Stimulated activated CD8-positive, alpha-beta memory T cell treated with anti-CD3 and anti-CD28 coated beads, Interleukin-7, amount 100 ng/mL, for 48 hours (primary cell): ENCODE measurements around the gene PACSIN2.
"Not testable (repeated sequence)": the region's sequence is repeated elsewhere in the genome, so short reads cannot be mapped to it uniquely, and the experiment has no call there.

Experiments
- DNase-seq, 2 donors: peaks; one replicate each; pipeline ENCODE4 v3.0.0-alpha.2; 2020; ENCODE audit warnings: low read depth in 1 of 2; ENCODE audit errors: extremely low read depth in 1 of 2

PACSIN2 gene, protein sequence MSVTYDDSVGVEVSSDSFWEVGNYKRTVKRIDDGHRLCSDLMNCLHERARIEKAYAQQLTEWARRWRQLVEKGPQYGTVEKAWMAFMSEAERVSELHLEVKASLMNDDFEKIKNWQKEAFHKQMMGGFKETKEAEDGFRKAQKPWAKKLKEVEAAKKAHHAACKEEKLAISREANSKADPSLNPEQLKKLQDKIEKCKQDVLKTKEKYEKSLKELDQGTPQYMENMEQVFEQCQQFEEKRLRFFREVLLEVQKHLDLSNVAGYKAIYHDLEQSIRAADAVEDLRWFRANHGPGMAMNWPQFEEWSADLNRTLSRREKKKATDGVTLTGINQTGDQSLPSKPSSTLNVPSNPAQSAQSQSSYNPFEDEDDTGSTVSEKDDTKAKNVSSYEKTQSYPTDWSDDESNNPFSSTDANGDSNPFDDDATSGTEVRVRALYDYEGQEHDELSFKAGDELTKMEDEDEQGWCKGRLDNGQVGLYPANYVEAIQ

DNA sequence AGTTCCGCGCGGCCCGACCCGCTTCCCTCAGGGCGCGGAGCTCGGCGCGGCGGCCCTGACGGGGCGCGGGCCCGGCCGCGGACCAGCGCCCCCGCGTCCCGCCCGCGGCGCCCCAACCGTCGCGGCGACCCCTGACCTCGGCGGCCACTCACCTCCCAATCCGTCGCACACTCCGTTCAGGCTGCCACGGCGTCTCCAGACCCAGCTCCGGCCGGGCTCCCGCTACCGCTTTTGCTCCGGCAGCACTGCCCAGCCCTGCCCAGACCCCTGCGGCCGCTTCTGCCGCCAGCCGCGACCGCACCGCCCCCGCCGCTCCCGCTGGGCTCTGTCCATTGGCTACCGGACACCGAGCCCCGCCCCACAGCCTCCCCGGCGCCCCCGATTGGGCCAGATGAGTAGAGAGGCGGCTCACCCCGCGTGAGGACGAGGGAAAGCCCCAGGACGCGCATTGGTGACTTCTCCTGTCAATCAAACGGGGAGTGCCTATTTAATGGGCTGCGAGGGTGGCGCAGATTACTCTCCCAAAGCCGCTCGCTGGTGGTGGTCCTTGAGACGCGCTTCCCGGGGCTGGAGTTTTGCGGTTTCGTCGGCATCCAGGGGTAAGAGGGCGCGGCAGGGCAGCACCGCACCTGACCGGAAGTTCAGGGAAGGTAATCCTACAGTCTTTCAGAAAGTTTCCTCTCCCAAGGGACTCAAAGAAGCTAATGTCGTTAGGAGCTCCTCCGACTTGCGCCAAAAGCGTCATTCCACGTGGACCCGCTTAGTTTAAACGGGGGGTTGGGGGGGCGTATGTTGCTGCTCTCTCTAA, at the start of gene PACSIN2:
PACSIN2 (minus strand) TSS at position 281 of the 808 bp plus-strand sequence. CDS start 103,069 bp downstream, outside the sequence.
- peak; percentile 96 to 99 for DNase-seq

DNA sequence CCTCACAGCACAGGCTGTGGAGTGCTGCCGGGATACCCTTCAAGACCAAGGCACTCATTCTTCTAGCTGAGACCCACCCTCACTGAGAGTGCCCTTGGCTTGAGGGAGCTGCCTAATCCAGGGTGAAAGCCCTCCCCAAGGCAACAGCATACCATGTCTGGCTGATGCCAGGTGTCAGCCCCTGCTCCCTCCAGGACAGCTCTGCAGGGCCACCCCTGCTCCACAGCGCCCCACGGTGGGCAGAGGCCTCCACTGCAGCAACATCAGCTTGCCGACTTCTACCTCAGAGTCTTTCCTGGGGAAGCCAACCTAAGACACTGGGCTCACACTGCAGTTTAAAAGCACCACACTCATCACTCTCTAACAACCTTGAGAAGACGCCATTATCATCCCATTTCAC, 45.2 kb upstream of the PACSIN2 start:
- peak; percentile 6 to 23 for DNase-seq

DNA sequence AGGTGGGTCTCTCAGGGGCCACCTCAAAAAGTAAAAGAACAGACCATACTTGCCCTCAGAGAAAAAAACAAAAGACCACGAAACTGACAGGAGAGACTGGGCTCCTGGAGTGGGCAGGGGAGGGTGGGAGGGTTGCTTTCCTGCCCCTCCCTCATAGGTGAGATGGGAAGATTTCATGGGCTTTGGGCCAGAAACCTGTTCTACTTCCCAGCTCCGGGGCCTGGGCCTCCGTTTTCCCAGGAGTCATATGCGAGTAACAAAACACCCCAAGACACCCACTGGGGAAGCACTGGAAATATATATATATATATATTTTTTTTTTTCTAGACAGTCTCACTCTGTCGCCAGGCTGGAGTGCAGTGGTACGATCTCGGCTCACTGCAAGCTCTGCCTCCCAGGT, 42.7 kb upstream of the PACSIN2 start:
- no peak for DNase-seq

DNA sequence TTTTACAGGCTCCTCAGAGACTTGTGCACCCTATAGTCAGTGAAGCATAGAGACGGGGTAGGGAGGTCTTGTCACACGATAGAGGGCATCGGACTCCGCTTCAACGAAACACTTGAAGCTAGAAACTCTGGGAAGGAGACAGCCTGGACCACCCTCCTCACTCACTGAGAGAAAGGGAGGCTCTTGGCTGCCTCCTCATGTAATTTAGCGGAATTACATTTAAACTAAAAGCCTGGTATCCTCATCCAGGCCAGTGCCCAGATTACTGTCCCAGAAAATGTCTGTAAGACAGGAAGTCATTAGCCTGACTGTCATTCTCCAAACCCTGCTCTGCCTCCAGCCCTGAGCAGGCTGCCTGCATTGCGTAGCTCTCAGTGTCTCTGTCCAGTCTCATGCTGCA, 38.2 kb upstream of the PACSIN2 start:
- no peak for DNase-seq

DNA sequence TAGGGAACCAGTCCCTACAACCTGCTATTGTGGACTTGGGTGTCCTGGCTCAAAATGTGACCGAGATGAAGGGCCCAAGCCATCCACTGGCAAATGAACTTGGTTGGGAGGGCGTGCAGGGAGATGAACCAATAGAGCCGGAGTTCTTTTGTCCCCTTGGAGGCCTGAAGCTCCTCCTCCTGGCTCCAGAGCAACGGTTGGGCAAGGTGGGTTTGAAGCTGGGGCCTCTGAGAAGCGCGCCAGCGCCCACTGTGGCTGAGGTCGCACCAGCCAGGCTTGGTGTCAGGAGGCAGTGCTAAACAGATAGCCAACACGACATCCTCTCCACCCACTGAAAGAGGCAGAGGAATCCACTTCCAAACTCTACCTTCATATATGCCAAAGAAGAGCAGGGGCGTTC, 36.0 kb upstream of the PACSIN2 start:
- no peak for DNase-seq

DNA sequence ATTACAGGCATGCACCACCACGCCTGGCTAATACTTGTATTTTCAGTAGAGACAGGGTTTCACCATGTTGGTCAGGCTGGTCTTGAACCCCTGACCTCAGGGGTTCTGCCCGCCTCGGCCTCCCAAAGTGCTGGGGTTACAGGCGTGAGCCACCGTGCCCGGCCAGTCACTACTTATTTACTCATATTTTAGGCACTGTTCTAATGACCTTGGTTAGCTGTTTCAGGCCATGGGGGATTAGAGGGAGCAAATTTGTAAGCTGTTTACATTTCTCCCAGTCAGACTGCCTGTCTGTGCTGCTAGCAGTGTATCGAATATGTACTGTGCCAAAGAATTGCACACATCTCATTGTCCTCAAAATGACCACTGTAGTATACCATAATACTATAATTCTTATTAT, 32.7 kb upstream of the PACSIN2 start:
- DNase-seq, result no peak

DNA sequence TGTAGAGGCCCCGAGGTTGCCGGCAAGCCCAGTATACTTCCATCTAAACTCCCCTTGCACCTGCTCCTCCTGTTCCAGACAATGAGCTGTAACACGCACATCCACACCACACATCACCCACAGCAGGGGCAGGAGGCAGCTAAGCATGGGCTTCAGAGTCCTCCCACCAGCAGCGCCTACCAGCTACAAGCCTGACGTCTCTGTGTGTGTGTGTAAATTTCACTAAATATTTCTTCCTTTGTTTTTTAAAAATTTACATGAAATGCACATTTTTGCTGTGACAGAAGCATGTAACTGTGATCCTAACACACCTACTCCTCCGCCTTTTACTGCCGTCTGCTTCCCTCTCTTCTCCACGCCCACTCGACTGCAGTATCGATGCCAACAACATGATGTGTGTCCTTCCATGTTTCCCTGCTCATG, 29.4 kb upstream of the PACSIN2 start:
- no peak for DNase-seq

DNA sequence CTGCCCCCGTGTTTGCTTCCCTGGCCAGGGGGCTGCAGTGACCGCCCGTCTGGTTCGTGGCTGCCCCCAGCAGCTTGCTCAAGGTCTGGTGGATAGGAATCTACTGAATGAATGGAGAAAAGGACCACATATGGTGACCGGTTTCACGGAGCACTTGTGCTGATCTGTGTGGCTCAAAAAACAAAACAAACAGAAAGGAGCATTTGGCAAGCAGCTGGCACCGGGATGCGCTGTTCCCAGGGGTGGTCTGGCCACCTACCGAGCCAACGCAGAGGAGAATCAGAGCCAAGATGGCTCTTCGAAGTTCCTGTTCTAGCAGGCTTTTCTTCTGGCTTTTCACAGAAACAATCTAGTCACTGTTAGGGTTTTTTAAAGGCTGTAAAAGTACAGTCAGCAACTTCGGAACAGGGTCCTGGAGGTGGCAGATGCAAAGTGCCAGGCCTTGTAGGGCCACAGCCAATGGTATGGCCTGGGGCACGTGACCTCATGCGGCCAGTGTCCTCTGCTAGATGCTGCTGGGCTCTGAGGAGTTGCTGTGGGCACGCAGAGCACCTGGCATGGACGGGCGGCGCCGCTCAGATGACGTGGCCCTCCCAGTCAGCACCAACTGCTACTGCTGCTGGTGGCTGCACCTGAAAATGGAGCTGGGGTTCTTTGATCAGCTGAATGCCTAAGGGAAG, 27.3 kb upstream of the PACSIN2 start:
- DNase-seq, result no peak

DNA sequence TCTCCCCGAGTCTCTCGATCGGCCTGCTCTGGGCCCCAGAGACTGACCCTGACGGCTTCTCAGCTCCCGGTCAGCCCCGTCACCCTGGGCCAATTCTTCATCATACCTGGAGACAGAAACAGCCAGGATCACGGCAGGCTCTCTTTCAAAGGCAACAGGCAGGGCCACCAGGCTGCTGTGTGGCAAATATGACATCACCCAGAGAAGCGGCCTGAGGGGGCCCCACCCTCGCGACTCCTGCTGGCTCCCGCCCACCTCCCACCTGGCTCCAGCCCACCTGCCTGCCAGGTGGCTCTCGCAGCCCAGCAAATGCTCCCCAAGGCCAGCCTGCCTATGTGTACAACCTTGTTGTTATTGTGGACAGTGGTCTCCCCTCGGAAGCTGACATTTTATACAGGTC, 24.9 kb upstream of the PACSIN2 start:
- DNase-seq, result no peak

DNA sequence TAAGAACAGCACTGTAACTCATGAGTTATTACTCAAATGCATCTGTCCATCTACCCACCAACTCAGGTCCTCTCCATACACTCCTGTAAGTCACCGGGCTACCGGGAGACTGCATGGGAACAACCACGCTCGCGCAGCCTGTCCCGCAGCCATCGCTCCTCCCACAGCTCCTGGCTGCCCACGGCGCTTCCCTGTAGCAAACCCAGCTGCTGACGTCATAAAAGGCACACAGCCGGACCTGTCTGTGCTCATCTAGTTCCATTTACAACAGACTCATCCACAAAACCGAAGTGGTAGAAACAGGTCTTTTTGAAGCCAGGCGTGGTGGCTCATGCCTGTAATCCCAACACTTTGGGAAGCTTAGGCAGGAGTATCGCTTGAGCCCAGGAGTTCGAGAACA, 23.4 kb upstream of the PACSIN2 start:
- DNase-seq, result no peak

DNA sequence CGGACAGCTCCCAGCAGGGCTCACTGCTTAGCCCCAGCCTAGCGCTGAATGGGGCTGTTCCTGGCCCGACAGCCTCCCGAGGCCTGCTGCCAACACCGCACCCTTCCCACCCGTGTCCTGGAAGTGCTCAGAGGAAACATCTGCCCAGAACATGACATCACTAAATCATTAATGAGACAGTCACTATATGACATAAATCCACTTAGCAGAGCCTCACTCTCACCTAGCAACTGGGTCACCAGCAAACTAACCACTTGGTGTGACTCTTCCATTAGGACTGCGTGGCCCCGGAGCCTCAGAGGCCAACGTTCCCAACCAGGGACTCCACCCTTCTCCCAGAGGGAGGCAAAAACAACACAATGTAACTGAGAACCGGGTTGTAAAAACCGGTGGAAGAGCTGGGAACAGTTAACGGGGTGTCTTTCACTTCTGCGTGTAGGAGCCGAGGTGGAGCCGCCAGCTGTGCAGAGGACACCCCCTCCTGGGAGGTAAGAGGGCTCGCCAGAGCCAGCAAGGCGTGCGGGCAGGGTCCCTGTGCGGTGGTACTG, 21.4 kb upstream of the PACSIN2 start:
- no peak for DNase-seq

DNA sequence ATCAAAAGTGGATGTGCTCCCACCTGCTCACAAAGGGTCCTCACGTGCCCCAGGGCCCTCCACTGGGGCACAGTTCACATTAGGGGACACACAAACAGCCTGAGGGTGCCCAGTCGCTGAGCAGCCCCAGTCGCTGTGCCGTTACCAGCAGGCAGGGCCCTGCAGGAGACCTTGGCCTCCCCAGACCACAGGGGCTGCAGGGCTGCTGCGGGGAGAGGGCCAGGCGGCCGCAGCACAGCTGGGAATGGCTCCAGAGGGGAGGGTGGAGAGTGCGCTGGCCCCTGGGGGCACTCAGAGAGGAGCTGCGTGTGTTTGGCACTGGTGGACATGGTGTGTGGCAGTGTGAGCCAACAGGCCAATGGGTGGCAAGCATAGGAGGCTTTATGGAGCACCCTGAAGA, 20.3 kb upstream of the PACSIN2 start:
- DNase-seq, result no peak

DNA sequence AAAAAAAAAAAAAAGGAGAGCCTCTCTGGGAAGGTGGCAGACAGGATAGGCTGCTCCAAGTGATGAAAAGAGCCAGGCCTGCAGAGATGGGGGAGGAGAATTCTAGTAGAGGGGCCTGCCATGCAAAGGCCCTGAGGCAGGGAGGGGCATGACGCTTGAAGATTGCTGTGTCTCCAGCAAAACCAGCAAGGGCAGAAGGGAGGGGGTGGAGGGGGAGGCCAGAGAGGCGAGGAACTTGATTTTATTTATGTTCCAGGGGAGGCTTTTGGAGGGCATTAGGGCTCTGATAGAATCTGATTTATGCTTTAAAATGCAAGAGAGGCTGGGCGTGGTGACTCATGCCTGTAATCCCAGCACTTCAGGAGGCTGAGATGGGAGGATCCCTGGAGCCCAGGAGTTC, 16.7 kb upstream of the PACSIN2 start:
- no peak for DNase-seq

DNA sequence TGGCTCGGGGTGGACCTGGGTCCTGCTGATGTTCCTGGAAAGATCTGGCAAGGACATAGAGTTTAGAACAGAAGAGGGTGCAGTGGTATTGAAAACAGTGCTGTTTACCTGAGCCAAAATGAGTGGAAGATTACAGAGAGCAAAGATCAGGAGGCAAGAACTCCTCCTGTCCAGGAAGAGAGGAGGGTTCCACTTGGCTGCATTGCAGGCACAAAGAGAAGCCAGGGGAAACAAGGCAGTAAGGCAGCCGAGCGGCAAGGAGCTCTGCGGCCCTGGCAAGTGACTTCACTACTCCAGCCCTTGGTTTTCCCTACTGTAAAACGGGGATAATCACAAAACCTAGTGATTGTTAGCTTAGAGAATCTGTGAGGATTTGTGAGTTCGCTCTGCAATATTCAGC, 3.7 kb upstream of the PACSIN2 start:
- DNase-seq, result no peak

DNA sequence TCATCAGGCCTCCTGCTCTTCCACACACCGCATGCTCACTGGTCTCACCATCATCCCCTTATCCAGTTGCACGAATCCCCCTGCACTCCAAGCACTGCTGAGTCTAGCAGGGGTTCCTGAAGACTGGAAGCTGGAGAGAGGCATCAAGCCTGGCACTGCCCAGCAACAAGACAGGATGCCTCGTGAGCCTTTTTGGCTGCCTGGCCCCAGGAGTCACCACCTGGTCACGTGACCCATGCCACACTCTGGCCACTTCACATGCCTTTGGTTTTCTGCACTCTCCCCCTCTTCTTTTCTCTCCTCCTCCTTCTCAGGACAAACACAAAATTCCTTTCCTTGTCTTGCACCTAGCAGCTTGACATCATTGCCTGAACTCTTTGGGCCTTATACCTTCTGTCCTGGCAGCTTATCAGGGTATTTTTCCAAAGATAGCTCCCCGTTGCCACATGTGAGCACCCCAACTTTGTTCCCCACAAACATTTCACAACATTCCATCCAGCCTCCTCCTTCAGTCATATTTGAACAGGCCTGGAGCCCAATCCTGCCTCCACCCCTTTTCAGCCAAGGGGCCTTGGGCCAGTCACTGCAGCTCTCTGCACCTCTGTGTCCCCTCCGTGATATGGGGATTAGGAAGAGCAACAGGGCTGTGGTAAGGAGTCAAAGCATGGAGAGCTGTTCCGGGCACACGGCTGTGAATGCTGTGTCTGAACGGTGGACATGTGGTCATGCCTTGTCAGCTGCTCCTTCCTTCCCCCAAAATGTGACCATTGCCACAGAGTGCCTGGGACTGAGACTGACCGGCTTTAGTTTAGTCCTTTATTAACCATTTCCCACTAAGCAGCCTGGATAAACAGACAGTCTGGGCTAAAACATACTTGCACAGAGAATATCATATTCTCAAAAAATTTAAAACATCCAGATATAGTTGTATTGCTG, 2.8 kb upstream of the PACSIN2 start:
- DNase-seq, result no peak

DNA sequence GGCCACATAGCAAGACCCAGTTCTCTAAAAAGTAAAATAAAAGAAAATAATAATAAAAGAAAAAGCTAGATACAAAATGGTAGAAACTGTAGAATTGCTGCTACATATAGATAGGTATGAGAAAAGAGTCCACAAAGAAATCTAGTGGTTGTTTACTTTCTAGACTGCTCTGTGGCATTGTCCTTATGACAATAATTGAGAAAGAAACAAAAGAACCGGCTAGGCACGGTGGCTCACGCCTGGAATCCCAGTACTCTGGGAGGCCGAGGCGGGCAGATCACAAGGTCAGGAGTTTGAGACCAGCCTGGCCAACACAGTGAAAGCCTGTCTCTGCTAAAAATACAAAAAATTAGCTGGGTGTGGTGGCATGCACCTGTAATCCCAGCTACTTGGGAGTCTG, 1.2 kb upstream of the PACSIN2 start:
- DNase-seq, result not testable (repeated sequence)

DNA sequence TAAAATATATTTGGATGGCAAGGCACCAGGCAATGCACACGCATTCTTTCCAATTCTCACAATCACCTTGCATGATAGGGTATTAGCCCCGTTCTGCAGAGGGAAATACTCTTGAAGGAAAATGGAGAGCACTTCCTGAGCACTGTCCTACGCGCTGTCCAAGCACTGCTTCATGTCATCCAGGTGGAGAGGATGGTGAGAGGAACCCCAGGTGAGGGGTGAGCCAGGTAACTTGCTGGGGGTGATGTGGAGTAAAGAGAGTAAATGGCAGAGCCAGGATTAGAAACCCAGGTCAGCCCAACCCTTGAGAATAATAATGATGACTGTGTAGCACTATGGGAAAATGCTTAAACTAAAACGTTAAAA, 711 bp upstream of the PACSIN2 start:
- no peak for DNase-seq

DNA sequence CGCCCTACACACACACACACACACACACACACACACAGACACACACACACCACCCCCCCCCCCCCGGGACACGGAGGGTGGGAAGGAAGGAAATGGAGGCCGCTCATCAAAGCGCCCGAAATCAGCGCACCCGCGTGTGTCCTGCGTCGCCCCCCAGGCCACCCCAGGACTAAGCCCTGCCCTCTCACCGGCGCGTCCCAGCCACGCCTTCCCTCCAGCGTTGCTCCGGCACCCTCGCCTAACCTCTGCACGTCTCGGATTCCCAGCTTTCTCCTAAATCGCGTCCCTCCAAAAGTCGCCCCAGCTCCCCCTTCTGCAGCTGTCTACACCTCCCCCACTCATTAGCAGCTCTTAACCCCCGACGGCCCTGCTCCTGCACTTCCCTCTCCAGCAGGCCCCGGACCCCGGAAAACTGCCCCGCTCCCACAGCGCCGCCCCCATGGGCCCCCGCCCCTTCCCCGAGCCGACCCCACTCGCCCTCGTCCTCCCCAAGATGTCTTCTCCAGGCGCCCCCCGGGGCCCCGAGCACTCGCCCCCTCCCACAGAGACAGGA, 557 bp downstream of the PACSIN2 start:
- no peak for DNase-seq

DNA sequence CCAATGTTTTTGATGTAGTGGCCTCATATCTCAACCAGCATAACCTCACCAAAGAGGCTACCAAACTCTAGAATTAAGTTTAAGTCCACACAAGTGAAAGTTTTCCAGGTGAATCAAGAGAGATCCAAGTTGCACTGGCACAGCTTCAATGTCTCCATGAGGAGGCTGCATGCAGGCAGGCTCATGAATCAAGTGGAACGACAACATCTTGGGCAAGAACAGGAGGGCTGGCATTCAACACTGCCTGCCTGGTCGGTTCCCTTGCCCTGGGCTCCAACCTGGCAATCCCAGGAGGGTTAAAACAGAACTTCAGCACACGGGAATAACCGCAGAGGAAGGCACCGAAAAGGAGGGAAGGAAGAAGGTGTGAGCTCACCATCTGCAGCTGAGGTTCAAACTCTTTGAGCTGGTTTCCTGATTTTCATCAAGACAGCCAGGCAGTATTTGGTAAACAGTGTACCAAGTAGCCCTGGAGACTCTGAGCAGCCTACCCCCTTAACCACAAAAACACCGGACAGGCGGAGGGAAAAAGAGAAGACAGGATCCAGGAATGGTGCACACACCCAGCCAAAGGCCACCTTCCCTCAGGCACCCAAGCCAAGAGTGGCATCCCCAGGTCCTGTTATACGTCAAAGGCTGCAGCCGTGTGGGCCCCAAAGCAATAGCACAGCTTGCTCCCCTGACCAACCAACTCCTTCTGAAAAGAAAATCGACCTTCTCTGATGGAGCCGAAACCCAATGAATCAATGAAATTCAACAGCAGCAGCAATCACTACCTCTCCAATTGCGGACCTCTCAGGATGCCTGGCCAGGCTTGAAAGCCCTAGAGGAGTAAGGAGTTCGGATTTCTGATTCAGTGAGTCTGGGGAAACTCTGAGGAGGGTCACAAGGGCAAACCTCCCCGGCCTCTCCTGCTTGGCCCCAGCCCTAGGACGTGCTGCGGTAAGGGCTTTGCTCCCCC, 1.3 kb downstream of the PACSIN2 start:
- no peak for DNase-seq
